ENCODE results near the gene ASPDH. TPM values are rescaled to one million over a fixed set of nuclear protein-coding genes. Genes with fewer than 3 reads are reported as not detected.

The ASPDH gene
- total and polyA plus RNA-seq, 8 donors = 0.74 to 2.6 (median 1.3) TPM; not detected in 2

GRCh38 chr19:50506700-50507099 lies 7.0 kb downstream of the ASPDH start:
- intact Hi-C loops (cut with DNase I) = no loop called here
- no peak for TF ChIP-seq CTCF (IDR thresholded peaks at IDR 0.05)
- Histone ChIP-seq H3K4me1 (peaks cover 7 to 9% of the 10 kb centered on the region in 2 donors), H3K27me3 (no peaks in the 10 kb centered on the region), H3K9me3 (no peaks in the 10 kb centered on the region), H3K4me3 (no peak overlapping the region), H3K27ac (no peak overlapping the region), H3K36me3 (peaks cover 0 to 10% of the 10 kb centered on the region in 2 donors)
- ATAC-seq (no peak), DNase-seq (no peak)

- ATAC-seq = no peak
- peak in 1 of 4 donors; percentile 73 for DNase-seq
Observed at GRCh38 chr19:50505856-50506611, 7.7 kb downstream of the ASPDH start.

GRCh38 chr19:50501568-50502475 lies 11.9 kb downstream of the ASPDH start:
- Histone ChIP-seq H3K27me3 (no peaks in the 10 kb centered on the region), H3K27ac (no peak overlapping the region), H3K4me3 (no peak overlapping the region), H3K9me3 (no peaks in the 10 kb centered on the region), H3K36me3 (peaks cover 0 to 10% of the 10 kb centered on the region in 2 donors), H3K4me1 (no peaks in the 10 kb centered on the region)
- intact Hi-C loops (cut with DNase I) = no loop called here
- TF ChIP-seq CTCF (IDR thresholded peaks at IDR 0.05) = no peak
- DNase-seq (peak in 1 of 4 donors; percentile 70), ATAC-seq (peak; percentile 43)

More at GRCh38 chr19:50505856-50506611, 7.7 kb downstream of the ASPDH start:
- TF ChIP-seq CTCF (IDR thresholded peaks at IDR 0.05) = no peak
- peaks cover 0 to 10% of the 10 kb centered on the region in 2 donors for H3K36me3 ChIP-seq
- H3K27ac ChIP-seq = no peak overlapping the region
- peaks cover 7 to 9% of the 10 kb centered on the region in 2 donors for H3K4me1 ChIP-seq
- intact Hi-C loops (cut with DNase I) = no loop called here
- H3K4me3 ChIP-seq = no peak overlapping the region
- no peaks in the 10 kb centered on the region for H3K9me3 ChIP-seq
- H3K27me3 ChIP-seq = no peaks in the 10 kb centered on the region

- DNase-seq = peak in 1 of 4 donors; percentile 73
- H3K4me3 ChIP-seq = no peak overlapping the region
- intact Hi-C loops (cut with DNase I) = no loop called here
- no peak overlapping the region for H3K27ac ChIP-seq
- TF ChIP-seq CTCF (IDR thresholded peaks at IDR 0.05) = no peak
- H3K36me3 ChIP-seq = peaks cover 0 to 8% of the 10 kb centered on the region in 2 donors
- ATAC-seq = peak; percentile 9
- H3K9me3 ChIP-seq = no peaks in the 10 kb centered on the region
- H3K27me3 ChIP-seq = no peaks in the 10 kb centered on the region
- no peaks in the 10 kb centered on the region for H3K4me1 ChIP-seq
Observed at GRCh38 chr19:50501186-50501567, 12.5 kb downstream of the ASPDH start.

GRCh38 chr19:50500753-50501151 lies 13.0 kb downstream of the ASPDH start:
- H3K9me3 ChIP-seq = no peaks in the 10 kb centered on the region
- H3K4me1 ChIP-seq = no peaks in the 10 kb centered on the region
- intact Hi-C loops (cut with DNase I) = no loop called here
- no peak for TF ChIP-seq CTCF (IDR thresholded peaks at IDR 0.05)
- H3K27me3 ChIP-seq = no peaks in the 10 kb centered on the region
- no peak overlapping the region for H3K4me3 ChIP-seq
- peaks cover 0 to 3% of the 10 kb centered on the region in 2 donors for H3K36me3 ChIP-seq
- H3K27ac ChIP-seq = no peak overlapping the region
- peak in 1 of 4 donors; percentile 69 for DNase-seq
- peak; percentile 61 for ATAC-seq
